Ovary (tissue), 3 donors: ENCODE data around the gene PXN.

Experiments
- EP300 ChIP-seq: sonication (generic); formaldehyde crosslinking; IDR thresholded peaks from one replicate; pipeline ENCODE4 v1.6.1; 2017; ENCODE audit warnings: antibody characterized with exemption
- POLR2A ChIP-seq: fragments of 450-650 bp; IDR thresholded peaks from one replicate; pipeline ENCODE4 v1.6.1; 2017; ENCODE audit warnings: antibody characterized with exemption, mild to moderate bottlenecking, moderate library complexity
- TF ChIP-seq, protein P1 (sequence below), 3 donors: fragments of 450-650 bp in 2 of 3; fragments of 200-600 bp in 1 of 3; IDR thresholded peaks; one replicate each; pipeline versions ENCODE4 v1.5.1 to v1.8.0; 2016 to 2022; ENCODE audit warnings: antibody characterized with exemption in 3 of 3, mild to moderate bottlenecking in 1 of 3
- donor health status: DM: no; HTN: no; CAD: no.

DNA sequence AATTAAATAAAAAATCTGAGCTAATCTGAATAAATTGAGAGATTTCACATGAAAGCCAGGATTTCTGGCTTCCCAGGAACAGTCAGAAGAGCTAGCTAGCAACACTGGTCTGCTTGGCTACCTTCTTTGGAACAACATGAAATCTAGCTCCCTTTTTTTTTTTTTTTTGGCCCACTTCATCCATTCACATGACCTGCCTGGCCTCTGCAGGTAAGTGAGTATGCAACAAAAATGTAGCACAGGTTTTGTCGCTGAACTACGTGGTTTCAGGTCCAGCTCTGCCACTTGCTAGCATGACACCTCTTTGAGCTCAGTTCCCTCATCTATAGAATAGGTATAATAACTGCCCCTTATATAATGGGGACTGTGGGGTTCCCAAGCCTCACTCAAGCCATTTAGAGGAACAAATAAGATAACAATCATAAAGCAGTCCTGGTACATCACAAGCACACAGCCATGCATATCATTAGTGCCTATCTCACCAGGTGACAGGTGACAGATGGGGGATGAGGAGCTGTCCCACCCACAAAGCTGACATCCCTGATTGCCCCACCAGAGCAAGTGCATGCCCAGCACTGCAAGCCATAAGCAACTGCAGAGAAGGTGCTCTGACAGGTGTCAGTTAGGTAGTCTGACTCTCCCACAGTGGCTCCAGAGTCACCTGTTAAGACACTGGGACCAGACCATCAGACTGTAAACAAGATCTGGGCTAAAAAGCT lies 25.6 kb downstream of the PXN start:
- TF ChIP-seq EP300 (no peak), POLR2A (no peak)
- TF ChIP-seq, protein P1, sequence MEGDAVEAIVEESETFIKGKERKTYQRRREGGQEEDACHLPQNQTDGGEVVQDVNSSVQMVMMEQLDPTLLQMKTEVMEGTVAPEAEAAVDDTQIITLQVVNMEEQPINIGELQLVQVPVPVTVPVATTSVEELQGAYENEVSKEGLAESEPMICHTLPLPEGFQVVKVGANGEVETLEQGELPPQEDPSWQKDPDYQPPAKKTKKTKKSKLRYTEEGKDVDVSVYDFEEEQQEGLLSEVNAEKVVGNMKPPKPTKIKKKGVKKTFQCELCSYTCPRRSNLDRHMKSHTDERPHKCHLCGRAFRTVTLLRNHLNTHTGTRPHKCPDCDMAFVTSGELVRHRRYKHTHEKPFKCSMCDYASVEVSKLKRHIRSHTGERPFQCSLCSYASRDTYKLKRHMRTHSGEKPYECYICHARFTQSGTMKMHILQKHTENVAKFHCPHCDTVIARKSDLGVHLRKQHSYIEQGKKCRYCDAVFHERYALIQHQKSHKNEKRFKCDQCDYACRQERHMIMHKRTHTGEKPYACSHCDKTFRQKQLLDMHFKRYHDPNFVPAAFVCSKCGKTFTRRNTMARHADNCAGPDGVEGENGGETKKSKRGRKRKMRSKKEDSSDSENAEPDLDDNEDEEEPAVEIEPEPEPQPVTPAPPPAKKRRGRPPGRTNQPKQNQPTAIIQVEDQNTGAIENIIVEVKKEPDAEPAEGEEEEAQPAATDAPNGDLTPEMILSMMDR (IDR thresholded peaks at IDR 0.05): no peak
